HG03457 (cell line): ENCODE measurements around the gene TNFRSF21.
"Not testable (repeated sequence)": the region's sequence is repeated elsewhere in the genome, so short reads cannot be mapped to it uniquely, and the experiment has no call there.

ENCODE experiments used
- ATAC-seq: cut with Tn5 transposase; IDR thresholded peaks from one replicate; pipeline ENCODE4 v1.9.1; 2021; ENCODE audit warnings: moderate number of reproducible peaks; ENCODE audit not compliant: unreplicated experiment

TNFRSF21 gene, protein sequence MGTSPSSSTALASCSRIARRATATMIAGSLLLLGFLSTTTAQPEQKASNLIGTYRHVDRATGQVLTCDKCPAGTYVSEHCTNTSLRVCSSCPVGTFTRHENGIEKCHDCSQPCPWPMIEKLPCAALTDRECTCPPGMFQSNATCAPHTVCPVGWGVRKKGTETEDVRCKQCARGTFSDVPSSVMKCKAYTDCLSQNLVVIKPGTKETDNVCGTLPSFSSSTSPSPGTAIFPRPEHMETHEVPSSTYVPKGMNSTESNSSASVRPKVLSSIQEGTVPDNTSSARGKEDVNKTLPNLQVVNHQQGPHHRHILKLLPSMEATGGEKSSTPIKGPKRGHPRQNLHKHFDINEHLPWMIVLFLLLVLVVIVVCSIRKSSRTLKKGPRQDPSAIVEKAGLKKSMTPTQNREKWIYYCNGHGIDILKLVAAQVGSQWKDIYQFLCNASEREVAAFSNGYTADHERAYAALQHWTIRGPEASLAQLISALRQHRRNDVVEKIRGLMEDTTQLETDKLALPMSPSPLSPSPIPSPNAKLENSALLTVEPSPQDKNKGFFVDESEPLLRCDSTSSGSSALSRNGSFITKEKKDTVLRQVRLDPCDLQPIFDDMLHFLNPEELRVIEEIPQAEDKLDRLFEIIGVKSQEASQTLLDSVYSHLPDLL

DNA sequence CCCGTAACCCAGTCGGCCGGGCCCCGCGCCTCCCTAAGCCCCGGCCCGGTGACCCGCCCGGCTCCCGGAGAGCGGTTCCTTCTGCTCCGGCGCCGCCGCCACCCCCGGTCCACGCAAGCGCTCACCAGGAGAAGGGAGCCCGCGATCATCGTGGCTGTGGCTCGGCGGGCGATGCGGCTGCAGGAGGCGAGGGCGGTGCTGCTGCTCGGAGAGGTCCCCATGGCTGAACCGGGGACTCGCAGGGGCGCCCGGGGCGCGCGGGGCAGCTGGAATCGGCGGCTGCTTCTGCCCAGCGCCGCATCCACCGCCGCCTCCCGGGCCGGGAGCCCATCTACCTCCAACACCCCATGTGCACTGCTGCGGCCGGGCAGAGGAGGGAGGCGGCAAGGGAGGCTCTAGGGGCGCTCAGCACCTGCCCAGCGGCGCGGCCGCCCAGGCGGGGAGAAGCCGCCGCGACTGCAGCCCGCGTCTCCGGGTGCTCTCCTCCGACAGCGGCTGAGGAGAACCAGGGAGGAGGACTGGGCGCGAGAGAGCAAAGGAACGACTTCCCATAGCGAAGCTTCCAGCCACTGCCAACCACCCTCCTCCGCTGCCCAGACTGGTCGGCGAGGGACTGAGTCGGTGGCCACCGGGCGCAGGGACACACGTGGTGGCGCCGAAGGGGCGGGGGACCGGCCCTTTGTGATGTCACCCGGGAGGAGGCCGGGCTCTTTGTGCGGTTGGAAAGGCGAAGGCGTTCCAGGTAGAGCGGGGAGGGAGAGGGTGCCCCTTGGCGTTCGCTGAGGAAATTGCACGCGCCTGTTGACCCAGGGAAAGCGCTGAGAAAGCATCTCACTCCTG lies at the start of gene TNFRSF21:
TNFRSF21 (minus strand) TSS at position 615 of the 840 bp plus-strand sequence; CDS start at position 221, 394 bp downstream.
- ATAC-seq = peak; percentile 100

DNA sequence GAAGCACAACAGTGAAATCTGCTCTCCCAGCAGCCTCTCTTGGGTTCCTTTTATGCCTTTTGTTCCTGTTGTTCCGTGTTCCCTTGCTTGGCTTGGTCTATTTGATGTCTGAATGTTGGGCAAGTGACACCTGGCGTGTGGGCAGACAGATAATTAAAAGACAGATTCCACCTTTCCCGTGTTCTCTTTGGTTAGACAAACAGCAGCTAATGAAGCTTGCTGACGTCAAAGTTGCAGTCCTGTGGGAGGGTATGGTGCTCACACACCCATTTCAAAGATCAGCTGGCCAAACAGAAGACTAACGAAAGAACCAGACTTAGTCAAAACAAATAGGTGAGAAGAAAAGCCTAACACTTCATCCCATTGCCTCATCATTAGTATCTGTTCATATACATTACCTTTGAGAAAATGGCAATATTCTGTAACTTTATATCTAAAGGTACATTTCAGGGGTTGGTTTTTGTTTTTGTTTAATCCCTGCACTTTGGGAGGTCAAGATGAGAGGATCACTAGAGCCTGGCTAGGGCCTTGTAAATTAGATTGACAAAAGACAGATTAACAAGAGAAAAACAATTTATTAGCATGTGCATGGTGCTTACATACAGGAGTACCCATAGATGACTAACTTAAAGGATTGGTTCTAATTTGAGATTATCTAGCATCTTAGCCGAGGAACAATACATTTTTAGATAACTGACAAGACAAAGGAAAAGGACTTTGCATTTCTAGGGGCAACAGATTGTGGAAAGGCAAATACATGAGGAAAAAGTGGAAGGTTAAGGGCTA lies 48.9 kb upstream of the TNFRSF21 start:
- peak; percentile 43 for ATAC-seq

DNA sequence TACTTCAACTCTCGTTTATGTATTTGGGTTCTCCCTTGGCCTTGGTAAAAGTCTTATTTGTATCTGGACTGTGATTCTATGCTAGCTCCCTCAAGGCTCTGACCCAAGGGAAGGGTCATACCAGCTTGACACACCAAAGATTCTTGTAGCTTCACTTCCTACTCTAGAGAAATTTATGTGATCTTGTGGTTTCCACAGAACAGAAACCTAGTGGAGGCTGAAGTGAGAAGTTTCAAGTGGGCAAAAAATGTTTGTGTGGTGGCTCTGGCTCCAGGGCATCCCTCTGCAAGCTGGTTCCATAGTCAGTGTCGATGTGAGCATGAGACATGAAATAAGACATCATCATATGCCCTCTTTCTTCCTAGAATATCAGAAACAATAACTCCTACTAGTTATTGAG lies 48.1 kb upstream of the TNFRSF21 start:
- ATAC-seq = peak; percentile 77

DNA sequence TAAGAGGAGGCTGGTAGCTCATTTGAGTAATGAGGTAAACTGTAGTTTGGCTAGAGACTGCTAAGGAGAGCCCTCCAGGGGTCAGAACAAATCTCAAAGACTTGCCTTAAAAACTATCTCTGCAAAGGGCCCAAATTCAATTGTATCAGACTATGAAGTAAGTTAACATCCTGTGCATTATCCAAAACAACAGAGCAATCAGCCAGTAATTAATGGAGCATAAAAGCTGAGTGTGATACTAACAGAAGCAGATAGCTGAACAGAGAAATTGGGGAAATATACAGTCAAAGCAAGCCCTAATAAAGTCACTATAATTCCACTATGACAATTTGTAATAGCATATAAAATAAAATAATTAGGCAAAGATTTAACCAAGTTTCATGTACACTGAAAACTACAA lies 45.8 kb upstream of the TNFRSF21 start:
- no peak for ATAC-seq

DNA sequence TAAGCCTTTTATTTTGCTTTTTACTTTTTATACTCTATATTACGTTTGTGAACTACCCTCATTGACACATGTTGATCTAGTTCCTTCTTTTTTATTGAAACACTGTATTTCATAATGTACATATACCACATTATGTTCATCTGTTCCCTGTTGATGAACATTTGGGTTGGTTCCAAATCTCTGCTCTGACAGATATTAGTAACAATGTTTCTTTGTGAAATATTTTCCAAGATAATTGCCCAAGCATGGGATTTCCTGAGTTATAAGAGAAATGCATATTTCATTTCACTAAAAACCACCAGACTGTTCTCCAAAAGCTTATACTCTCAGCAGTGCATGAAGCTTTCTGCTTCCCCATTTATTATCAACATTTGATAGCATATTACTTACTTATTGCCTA lies 44.2 kb upstream of the TNFRSF21 start:
- ATAC-seq = no peak

- ATAC-seq = no peak
These were observed 43.3 kb upstream of the TNFRSF21 start for GRCh38 chr6:47352966-47353365.

GRCh38 chr6:47352194-47352920 lies 42.7 kb upstream of the TNFRSF21 start:
- no peak for ATAC-seq

DNA sequence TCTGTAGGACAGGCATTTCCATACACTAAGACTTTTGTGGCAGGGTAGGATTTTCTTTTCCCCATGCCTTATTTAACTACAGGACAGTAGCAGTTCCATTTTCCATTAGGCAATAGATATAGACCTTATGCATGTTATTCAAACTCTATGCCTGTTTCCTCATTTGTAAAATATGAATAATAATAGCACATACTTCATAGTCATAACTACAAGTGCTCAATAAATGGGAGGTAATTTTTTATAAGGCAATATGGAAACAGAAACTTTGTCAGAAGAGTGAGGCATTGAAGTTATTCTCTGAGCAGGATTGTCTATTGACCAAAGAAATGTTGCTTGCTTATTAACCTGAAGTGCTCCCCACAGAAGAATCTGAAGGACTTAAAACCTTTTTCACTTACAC lies 41.9 kb upstream of the TNFRSF21 start:
- no peak for ATAC-seq

DNA sequence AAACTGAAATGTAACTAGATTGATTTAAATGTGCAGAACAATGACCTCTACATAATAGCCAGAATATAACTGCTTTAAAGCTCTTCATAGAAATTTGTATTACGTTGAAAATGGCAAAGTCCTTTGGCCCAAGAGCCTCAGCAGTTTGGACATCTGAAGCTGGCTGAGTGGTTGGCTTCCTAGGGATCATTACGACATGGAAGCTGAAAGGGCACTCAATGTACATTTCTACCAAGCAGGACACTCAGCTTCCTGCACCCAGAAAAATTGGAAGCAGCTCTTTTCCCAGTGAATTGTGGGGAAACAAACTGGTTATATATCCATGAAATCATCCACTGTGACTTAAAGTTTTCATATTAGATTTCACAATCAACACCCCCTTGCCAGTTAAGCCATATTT lies 40.2 kb upstream of the TNFRSF21 start:
- no peak for ATAC-seq

- ATAC-seq = no peak
These were observed 38.7 kb upstream of the TNFRSF21 start for GRCh38 chr6:47348316-47348863.

DNA sequence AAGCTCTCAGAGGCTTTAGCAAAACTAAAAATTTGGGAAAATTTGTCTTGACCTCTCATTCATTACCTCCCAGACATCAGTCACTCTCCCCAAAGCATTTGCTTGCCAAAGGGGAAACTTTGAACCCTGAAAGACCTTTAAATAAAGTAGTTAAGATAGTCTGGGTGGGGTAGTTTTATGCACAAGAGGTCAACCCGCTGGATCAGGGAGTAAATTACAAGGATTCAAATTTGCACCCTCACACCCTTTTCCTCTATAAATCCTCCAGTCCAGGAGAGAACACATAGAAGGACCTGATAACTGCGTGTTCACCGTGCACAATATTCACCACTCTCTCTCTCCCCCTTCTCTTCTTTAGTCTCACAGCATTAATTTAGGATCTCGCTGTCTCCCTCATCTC lies 36.1 kb upstream of the TNFRSF21 start:
- no peak for ATAC-seq

DNA sequence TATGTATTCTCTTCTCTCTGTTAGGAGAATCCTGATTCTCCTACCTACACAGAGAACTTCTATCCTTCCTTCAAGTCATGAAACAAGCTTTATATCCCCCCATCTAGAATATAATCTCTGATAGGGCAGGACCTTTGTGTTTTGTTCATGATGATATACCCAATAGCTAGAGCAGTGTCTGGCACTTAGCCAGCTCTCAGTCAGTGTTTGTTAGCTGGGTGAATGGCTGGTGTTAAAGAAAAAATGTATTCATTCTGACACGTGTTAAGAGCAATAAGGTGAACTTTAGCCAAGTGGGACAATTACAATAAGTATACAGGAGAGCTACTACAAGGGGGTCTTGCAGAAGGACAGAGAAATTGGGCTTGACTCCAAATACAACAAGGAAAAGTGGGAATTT lies 34.3 kb upstream of the TNFRSF21 start:
- no peak for ATAC-seq

GRCh38 chr6:47343600-47343999 lies 33.9 kb upstream of the TNFRSF21 start:
- no peak for ATAC-seq

DNA sequence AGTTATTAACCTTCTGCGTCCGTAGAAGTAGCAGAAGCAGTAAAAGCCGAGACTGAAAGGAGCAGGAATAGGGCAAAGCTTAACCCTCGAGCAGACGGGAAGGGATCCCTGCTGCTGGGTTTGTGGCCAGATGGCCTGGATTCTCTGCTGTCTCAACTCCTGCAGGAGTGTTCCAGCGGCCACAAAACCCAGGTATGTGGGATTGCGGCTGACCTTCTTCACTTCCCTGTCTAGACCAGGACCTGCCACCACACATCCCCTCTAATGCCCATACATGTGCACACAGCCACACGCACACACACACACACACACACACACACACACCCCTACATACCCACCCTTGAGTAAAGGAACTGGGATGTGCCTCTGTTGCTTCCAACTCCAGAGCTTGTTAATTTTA lies 33.1 kb upstream of the TNFRSF21 start:
- ATAC-seq = no peak

DNA sequence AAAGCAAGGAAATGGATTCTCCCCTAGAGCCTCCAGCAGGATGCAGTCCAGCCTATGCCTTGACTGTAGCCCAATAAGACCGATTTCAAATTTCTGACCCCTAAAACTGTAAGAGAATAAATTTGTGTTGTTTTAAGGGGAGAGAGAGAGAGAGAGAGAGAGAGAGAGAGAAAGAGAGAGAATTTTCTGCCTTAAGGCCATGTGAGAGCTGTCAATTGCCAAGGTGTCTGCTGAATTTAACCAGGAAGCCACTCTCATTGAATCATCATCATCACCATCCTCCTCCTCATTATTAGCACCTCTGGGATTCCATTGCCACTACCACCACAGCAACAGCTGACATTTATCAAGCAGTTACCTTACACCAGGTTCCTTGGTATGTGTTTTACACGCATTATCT lies 27.8 kb upstream of the TNFRSF21 start:
- ATAC-seq = no peak

GRCh38 chr6:47336334-47336733 lies 26.6 kb upstream of the TNFRSF21 start:
- no peak for ATAC-seq

- ATAC-seq = peak; percentile 91
These were observed 25.8 kb upstream of the TNFRSF21 start for GRCh38 chr6:47335466-47335865.

DNA sequence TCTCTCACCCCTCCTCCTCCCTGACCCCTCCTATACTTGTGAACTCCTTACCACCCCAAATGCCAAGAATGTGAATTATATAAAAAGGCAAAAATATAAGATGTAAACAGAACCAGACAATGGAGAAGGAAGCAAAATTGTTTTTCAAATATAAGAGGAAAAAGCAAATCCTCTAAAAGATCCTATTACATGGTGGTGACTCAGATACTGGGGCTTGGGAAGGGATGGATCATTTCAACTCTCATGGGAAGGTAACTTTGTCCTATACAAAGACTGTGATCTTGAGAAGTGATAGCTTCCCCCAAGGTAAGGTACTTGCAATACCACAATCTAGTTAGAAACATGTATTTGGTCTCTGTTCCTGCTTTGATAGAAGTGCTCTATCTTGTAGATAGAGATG lies 24.6 kb upstream of the TNFRSF21 start:
- ATAC-seq = no peak

GRCh38 chr6:47328606-47329005 lies 18.9 kb upstream of the TNFRSF21 start:
- not testable (repeated sequence) for ATAC-seq

DNA sequence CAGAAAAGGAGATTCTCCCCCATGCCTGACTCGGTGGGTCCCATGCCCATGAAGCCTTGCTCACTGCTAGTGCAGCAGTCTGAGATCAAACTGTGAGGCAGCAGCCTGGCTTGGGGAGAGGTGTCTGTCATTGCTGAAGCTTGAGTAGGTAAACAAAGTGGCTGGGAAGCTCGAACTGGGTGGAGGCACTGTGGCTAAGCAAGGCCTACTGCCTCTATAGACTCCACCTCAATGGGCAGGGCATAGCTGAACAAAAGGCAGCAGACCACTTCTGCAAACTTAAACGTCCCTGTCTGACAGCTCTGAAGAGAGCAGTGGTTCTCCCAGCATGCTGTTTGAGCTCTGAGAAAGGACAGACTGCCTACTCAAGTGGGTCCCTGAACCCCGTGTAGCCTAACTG lies 18.4 kb upstream of the TNFRSF21 start:
- ATAC-seq = not testable (repeated sequence)
